GM21619 (cell line): Measurements from ENCODE around the gene DMXL1.
"Not testable (repeated sequence)": the region's sequence is repeated elsewhere in the genome, so short reads cannot be mapped to it uniquely, and the experiment has no call there.

ENCODE experiments used
- ATAC-seq: cut with Tn5 transposase; IDR thresholded peaks from one replicate; pipeline ENCODE4 v1.9.1; 2021; ENCODE audit not compliant: unreplicated experiment

Gene DMXL1

DNA sequence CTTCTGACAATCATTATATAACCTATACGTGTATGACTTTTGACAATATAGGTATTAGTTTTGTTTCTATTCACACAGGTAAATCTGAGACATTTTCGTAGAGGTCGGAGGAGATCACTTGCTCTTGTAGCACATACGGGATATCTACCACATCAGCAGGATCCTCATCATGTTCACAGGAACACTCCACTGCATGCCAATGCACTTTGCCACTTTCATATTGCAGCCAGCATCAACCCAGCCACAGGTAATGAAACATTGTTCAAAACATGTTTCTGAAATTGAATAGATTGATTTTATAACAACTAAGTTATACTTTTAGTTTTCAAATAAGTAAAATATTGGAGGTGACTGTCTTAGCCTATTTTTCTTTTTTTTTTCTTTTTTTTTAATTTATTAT lies 50.0 kb downstream of the DMXL1 start:
- no peak for ATAC-seq

DNA sequence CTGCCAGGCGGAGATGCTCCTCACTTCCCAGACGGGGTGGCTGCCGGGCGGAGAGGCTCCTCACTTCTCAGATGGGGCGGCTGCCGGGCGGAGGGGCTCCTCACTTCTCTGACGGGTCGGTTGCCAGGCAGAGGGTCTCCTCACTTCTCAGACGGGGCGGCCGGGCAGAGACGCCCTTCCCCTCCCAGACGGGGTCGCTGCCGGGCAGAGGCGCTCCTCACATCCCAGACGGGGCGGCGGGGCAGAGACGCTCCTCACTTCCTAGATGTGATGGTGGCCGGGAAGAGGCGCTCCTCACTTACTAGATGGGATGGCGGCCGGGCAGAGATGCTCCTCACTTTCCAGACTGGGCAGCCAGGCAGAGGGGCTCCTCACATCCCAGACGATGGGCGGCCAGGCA lies 51.6 kb downstream of the DMXL1 start:
- not testable (repeated sequence) for ATAC-seq

DNA sequence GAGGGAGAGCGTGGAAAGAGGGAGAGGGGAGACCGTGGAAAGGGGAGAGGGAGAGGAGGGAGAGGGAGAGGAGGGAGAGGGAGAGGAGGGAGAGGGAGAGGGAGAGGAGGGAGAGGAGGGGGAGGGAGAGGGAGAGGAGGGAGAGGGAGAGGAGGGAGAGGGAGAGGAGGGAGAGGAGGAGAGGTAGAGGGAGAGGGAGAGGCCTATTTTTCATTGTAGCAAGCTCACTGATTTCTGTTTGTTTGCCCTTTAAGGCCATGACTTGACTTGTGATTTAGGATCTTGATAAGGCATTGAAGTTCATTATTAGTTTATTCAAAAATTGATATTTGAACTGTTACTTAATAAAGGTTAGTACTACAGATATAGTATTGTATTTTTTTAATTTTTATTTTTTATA lies 52.4 kb downstream of the DMXL1 start:
- ATAC-seq = no peak

DNA sequence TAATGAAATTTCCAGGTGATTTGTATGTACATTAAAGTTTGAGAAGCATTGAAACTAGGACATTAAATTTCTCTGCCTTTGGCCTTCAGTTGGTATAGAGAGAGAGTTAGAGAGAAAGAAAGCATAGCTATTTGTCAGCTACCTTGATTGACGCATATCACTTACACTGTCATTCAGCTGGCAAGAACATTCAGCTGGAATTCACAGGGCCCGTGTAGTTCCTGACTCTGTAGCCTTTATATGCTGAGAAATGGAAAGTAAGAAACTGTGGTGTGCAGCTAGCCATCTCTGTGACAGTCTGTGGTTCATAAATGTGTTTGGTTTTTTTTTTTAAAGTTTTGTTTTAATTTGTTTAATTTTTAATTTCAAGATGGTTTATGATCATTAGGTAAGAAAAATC lies 58.9 kb downstream of the DMXL1 start:
- no peak for ATAC-seq

DNA sequence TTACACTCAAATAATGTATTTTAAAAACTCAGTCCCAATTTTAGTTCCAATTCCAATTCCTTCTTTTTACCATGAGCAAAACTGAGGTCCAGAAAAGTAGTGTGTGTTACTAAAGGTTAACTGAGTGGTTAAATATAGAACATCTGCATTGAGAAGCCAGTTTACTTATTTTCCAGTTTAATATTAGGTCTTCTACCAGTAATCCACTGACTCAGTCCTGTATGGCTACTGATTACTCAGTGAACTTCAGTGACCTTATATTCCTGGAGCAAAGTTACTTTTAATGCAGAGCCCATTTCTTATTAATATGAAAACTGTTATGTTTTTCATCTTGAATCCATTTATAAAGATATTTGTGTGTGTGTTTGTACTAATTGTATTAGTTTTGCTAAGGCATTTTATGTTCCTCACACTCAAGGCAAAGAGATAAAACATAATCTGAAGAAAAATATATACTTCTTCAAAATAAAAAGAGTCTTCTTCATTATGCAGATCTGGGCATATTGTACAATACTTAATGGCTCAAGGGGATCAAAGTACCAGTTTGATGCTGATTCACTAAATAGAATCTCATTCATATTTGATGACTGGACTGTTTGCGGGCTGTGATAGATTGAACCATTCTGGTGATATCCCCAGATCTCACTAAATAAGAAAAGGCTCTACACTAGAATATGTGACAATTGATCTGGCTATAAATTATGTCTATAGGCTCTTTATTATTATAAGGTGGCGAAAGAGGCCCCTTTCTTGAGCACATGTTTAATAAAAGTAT lies 60.8 kb downstream of the DMXL1 start:
- ATAC-seq = no peak

DNA sequence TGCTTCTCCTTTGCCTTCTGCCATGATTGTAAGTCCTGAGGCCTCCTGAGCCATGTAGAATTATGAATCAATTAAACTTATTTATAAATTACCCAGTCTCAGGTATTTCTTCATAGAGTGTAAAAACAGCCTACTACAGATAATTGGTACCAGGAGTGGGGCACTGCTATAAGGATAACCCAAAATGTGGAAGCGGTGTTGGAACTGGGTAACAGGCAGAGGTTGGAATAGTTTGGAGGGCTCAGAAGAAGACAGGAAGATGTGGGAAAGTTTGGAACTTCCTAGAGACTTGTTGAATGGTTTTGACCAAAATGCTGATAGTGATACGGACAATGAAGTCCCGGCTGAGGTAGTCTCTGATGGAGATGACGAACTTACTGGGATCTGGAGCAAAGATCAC lies 64.9 kb downstream of the DMXL1 start:
- not testable (repeated sequence) for ATAC-seq

DNA sequence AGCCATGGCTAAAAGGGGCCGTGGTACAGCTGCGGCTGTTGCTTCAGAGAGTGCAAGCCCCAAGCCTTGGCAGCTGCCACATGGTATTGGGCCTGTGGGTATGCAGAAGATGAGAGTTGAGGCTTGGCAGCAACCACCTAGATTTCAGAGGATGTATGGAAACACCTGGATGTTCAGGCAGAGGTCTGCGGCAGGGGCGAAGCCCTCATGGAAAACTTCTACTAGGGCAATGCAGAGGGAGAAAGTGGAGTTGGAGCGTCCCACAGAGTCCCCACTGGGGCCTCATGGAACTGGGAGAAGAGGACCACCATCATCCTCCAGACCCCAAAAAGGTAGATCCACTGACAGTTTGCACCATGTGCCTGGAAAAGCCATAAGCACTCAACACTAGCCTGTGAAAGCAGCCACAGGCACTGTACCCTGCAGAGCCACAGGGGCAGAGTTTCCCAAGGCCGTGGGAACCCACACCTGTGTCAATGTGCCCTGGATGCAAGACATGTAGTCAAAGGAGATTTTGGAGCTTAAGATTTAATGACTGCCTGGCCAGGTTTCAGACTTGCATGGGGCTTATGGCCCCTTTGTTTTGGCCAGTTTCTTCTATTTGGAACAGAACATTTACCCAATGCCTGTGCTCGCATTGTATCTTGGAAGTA lies 65.9 kb downstream of the DMXL1 start:
- ATAC-seq = no peak

DNA sequence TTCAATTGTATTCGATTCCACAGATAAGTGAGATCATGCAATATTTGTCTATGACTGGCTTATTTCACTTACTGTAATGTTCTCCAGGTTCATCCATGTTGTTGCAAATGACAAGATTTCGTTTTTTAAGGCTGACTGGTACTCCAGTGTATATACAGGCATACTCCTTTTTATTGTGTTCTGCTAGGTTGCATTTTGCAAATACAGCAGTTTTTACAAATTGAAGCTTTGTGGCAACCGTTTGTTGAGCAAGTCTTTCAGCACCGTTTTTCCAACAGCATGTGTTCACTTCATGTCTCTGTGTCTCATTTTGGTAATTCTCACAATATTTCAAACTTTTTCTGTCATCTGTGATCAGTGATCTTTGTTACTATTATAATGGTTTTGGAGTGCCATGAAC lies 82.7 kb downstream of the DMXL1 start:
- no peak for ATAC-seq

DNA sequence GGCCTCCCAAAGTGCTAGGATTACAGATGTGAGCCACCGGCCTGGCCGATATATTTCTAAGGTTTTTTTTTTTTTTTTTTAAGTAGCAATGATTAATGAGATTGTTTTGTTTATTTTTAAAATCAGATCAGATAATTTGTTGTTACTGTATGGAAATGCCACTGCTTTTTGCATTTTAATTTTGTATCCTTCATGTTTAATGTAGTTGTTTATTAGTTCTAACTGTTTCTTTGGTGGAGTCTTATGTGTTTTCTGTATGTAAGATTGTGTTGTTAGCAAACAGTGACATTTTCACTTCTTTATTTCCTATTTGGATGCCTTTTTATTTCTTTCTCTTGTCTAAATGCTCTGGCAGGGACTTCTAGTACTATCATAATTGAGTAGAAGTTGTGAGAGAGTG lies 87.3 kb downstream of the DMXL1 start:
- ATAC-seq = no peak

DNA sequence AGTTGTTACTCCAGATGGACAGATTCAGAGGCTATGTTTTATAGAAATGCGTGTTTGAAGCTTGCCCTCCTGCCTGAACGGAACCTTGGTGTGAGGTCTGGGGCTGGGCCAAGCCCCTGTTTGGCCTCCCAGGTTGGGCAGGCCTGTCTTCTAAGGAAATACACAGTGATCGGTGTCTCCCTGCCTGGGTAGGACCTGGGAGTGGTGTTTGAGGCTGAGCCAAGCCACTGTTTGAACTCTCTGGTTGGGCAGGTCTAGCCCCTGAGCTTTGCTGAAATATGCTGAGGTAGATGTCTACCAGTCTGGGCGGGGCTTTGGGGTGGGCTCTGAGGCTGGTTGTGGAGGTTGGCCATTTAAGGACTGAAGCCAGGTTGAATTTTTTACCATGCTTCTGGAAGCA lies 90.5 kb downstream of the DMXL1 start:
- no peak for ATAC-seq

DNA sequence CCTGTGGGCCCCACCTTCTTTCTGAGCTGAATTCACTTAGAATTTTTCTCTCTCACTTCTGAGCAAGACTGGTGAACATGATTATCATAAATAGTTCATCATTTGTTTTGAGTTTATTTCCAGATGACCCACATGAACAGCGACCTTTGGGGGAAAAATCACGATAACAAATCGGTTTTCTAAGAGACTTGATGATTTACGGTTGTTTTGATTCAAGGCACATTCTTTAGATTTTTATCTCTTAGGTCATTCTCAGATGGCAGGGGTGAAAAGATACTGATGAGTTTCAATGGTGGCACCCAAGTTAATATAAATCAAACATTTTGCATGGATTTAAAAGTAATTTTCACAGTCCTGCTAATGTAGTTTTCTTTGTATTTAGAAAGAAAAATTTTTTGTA lies 95.1 kb downstream of the DMXL1 start:
- ATAC-seq = no peak

DNA sequence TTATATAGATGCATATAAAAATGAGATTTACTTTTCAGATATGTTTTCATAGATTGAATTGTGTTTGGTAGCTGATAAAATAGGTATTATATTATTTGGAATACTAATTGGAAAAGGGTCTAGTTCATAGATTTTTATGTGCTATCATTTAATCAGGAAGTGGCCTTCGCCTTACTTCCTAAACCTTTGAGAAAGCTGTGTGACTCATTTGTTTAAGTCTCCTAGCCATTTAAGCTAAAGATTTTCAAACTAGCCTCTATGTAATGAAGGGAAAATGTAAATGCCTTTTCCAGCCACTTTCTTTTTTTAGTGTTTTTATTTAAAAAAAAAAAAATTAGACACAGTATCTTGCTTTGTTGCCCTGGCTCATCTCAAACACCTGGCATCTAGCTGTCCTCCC lies 97.5 kb downstream of the DMXL1 start:
- ATAC-seq = no peak

DNA sequence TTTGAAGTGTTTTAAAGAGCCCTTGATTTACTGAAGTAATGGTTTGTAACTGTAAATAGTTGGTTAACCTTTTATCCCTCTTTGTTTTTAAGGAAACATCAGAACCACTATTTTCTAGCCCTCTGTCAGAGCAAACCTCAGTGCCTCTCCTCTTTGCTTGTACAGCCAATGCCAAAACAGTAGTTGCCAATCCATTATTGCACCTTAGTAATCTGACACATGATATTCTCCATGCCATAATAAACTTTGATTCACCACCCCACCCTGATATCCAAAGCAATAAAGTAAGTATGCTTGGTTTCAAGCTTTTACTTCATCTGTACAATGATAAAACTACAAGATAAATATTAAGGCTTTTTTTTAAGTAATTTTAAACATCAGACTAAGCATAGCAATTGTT lies 100.8 kb downstream of the DMXL1 start:
- no peak for ATAC-seq

DNA sequence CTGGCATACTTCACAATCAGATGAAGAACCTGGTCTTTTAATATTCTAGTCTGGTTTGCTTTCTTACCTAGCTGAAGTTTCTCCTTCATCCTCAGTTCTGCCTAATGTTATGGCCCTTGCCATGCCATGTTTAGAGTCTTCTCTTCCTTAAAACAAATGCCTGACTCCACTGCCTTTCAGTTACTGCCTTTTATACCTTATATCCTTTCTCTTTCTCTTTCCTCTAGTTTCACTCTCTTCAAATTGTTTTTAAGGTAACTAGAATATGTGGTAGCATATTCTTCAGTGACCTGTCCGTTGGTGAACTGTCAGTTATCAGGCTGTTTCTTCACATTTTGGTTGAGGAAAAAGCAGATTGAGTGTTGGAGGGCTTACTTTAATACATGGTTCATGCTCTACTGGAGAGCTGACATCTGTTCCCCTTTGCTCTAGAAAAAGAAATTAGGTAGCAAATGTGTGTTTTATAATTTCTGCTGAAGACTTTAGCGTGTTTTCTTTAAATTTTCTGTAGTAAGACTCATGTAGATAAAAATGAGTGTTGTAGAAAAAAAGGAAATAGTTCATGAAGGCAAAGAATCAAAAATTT lies 103.8 kb downstream of the DMXL1 start:
- no peak for ATAC-seq

DNA sequence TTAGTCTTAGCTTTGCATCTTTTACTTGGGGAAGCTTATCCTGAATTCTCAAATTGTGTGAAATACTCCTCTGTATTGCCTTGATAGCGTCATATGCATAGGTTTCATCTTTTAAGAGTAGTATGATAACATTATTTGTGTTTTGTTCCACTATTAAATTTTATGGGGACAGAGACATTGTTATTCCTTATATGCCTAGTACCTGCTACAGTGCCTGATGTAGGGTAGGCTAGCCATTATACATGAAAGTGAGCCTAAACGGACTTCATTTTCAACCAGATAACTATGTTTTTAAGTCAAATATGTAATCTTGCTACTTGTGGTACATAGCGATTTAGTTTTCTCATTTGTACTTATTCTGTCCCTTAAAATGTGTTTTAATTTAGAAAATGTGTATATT lies 105.9 kb downstream of the DMXL1 start:
- ATAC-seq = no peak

DNA sequence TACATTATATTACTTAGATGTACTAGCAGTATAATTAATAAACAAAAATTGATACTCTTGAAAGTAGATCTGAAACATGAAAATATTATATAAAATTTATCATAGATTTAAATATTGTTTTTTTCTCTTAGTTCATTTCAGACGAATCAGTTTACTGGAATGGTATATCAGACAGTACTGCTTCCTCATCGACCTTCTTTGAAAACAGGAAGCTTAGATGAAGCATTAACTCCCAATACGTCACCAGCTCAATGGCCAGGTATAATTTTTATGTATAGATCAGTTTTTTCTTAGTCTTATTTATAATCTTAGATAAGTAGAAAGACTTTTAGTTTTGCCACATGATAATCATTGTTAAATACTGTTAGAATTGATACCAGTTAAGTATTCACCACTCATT lies 106.3 kb downstream of the DMXL1 start:
- ATAC-seq = no peak

DNA sequence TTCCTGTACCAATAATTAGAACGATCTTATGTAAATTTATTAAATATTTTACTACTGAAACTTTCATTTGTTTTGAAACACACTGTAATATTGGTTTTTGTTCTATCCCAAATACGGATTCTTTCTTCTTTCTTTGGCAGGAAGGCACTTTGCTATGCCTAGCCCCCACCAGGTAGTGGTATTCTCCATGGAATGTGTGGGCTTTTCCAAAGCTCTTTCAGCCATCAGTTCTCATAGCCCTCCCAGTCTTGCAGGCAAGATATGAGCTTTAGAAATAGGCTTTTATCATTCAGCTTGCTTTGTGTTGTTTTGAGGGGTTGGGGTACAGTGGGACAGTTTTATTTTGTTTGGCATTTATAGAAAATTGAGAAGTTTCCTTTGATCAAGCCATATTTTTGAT lies 107.5 kb downstream of the DMXL1 start:
- no peak for ATAC-seq

DNA sequence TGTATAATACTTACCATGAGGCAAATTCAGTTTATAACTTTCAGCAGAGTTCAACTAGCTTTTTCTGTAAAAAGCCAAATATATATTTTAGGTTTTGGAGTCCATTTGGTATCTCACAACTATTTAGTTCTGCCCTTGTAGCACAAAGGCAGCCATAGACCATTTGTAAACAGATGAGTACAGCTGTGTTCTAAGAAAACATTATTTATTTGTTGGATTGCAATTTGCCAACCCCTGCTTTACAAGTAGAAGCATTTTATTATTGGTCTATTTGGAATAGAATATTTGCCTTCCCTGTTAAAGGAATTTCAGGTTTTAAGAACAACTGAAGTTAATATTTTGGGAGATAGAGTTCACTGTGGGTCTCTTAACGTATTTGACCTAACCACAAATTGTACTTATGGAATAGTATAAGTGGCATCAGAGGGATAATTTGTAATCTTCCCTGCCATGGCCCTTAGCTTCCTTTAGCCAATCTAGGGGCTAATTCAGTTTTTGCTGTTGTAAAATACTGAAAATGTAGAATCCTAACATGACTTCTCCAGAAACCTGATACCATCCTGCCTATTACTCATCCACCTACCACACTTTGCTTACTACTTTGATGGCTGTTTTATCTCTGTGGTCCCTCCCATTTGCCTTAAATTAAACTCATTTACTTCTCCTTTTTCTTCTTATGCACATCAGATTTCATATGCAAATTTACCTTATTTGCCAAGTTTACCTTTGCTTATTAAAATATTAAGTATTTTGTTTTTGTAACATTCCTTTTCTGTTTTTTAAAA lies 109.2 kb downstream of the DMXL1 start:
- no peak for ATAC-seq

DNA sequence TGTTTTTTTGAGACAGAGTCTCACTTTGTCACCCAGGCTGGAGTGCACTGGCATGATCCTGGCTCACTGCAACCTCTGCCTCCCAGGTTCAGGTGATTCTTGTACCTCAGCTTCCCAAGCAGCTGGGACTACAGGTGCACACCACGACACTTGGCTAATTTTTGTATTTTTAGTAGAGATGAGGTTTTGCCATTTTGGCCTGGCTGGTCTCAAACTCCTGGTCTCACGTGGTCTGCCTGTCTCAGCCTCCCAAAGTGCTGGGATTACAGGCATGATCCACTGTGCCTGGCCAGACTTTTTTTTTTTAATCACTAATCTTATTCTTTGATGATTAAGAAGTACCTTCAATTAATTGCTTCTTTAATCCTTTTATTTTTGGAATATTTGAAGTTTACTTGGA lies 114.6 kb downstream of the DMXL1 start:
- not testable (repeated sequence) for ATAC-seq

DNA sequence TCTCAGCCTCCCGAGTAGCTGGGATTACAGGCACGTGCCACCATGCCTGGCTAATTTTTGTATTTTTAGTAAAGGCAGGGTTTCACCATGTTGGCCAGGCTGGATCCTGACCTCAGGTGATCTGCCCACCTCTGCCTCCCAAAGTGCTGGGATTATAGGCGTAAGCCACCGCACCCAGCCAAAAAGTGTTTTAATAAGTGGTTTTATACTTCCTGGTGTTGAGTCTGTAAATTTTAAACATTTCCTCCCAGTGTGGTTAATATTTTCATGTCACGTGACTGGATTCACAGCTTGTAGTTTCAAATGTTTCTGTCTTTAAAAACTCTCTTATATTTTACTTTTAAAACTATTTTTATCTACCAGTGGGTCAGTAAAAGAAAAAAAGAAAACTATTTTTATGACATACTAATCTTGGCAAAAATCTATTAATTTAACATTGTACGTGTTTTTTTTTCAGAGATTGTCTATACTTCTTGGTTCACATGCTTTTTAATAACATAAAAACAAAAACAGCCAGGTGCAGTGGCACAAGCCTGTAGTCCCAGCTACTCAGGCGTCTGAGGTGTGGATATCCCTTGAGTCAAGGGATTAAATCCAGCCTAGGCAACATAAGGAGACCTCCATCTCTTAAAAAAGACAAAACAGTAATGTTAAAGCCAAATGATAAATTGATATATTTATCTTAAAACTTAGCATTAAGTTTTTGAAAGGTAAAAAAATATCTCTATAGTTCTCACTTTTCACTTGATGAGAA lies 117.1 kb downstream of the DMXL1 start:
- no peak for ATAC-seq
